Neural progenitor cell (in vitro differentiated cells): ENCODE measurements around the gene DLL1. TPM values are rescaled to one million over a fixed set of nuclear protein-coding genes. Genes with fewer than 3 reads are reported as not detected.
A peak's percentile ranks its signal among the peaks of the same experiment; 100 is the strongest.

Experiments used
- DNase-seq: peaks from one replicate; pipeline ENCODE4 v3.0.0-alpha.2; 2016; ENCODE audit warnings: low spot score
- H2AFZ ChIP-seq: fragments of 200-600 bp; sonication (generic); replicated peaks from 2 replicates; pipeline ENCODE4 v1.6.1; 2016; ENCODE audit warnings: antibody characterized with exemption
- H3F3A ChIP-seq: fragments of 200-600 bp; sonication (generic); 2 replicates; pipeline ENCODE4 v1.6.1; 2016; ENCODE audit warnings: antibody characterized with exemption, low read depth
- H3K27ac ChIP-seq: fragments of 200-600 bp; sonication (generic); 2 replicates; pipeline ENCODE4 v1.5.1; 2016; ENCODE audit warnings: mild to moderate bottlenecking
- H3K27me3 ChIP-seq: fragments of 200-600 bp; sonication (generic); 2 replicates; pipeline ENCODE4 v1.6.1; 2016; ENCODE audit warnings: mild to moderate bottlenecking, moderate library complexity
- H3K36me3 ChIP-seq: fragments of 200-600 bp; sonication (generic); 2 replicates; pipeline ENCODE4 v1.5.1; 2016
- H3K4me1 ChIP-seq: fragments of 200-600 bp; sonication (generic); 2 replicates; pipeline ENCODE4 v1.6.1; 2016; ENCODE audit warnings: mixed run types
- H3K4me2 ChIP-seq: fragments of 200-600 bp; sonication (generic); 2 replicates; pipeline ENCODE4 v1.6.1; 2016
- H3K4me3 ChIP-seq: fragments of 200-600 bp; sonication (generic); 2 replicates; pipeline ENCODE4 v1.5.1; 2016
- H3K79me2 ChIP-seq: fragments of 200-600 bp; sonication (generic); 2 replicates; pipeline ENCODE4 v1.6.1; 2016; ENCODE audit warnings: low read depth
- H3K9ac ChIP-seq: fragments of 200-600 bp; sonication (generic); 2 replicates; pipeline ENCODE4 v1.6.1; 2016
- H3K9me3 ChIP-seq: fragments of 200-600 bp; sonication (generic); 2 replicates; pipeline ENCODE4 v1.5.1; 2016; ENCODE audit warnings: low read depth
- H4K20me1 ChIP-seq: fragments of 200-600 bp; sonication (generic); 2 replicates; pipeline ENCODE4 v1.6.1; 2016; ENCODE audit warnings: low read depth
- H3K27ac Mint-ChIP-seq: 3 replicates; pipeline ENCODE4 v1.8.0; 2021; ENCODE audit warnings: mixed read lengths
- H3K27me3 Mint-ChIP-seq: 2 replicates; pipeline ENCODE4 v1.8.0; 2022; ENCODE audit warnings: low read depth, mild to moderate bottlenecking, inconsistent platforms, moderate library complexity, mixed read lengths; ENCODE audit not compliant: insufficient read depth
- H3K36me3 Mint-ChIP-seq: 3 replicates; pipeline ENCODE4 v1.8.0; 2021; ENCODE audit warnings: mixed read lengths
- H3K4me1 Mint-ChIP-seq: 3 replicates; pipeline ENCODE4 v1.8.0; 2021; ENCODE audit warnings: mixed read lengths
- H3K4me3 Mint-ChIP-seq: 3 replicates; pipeline ENCODE4 v1.8.0; 2021; ENCODE audit warnings: mild to moderate bottlenecking, moderate library complexity, mixed read lengths
- H3K9me3 Mint-ChIP-seq: 3 replicates; pipeline ENCODE4 v1.8.0; 2020; ENCODE audit warnings: mixed read lengths
- CTCF ChIP-seq: fragments of 200-600 bp; sonication (generic); IDR thresholded peaks from 2 replicates; pipeline ENCODE4 v1.5.1; 2017; ENCODE audit warnings: antibody characterized with exemption, mild to moderate bottlenecking
- EZH2 ChIP-seq: fragments of 200-600 bp; sonication (generic); IDR thresholded peaks from 2 replicates; pipeline ENCODE4 v1.6.1; 2017; ENCODE audit warnings: antibody characterized with exemption, mild to moderate bottlenecking, moderate library complexity
- EZH2phosphoT487 ChIP-seq: fragments of 200-600 bp; sonication (generic); IDR thresholded peaks from 2 replicates; pipeline ENCODE4 v1.6.1; 2017; ENCODE audit warnings: antibody characterized with exemption
- total RNA-seq: library from RNA; depleted of rRNA; stranded (reverse); fragments of >200 nt; gene quantifications from 2 replicates; pipeline ENCODE4 v1.2.3, GENCODE V29; 2015; ENCODE audit warnings: low replicate concordance

Gene DLL1
- total RNA-seq, 1 donor from 2014 or later = 35.9 TPM

GRCh38 chr6:170250455-170250854 lies 40.4 kb downstream of the DLL1 start:
- no peaks in the 10 kb centered on the region for H3K9me3 Mint-ChIP-seq
- TF ChIP-seq EZH2phosphoT487 (no peak), EZH2 (no peak), CTCF (no peak)
- no peak overlapping the region for H3K9ac ChIP-seq
- no peaks in the 10 kb centered on the region for H3K36me3 ChIP-seq
- H3F3A ChIP-seq = no peaks in the 10 kb centered on the region
- H4K20me1 ChIP-seq = no peaks in the 10 kb centered on the region
- H3K4me3 ChIP-seq = no peak overlapping the region
- H3K27me3 ChIP-seq = no peaks in the 10 kb centered on the region
- H3K4me1 ChIP-seq = peaks cover 10% of the 10 kb centered on the region
- peak overlapping the region; percentile 9 for H3K4me3 Mint-ChIP-seq
- no peak overlapping the region for H2AFZ ChIP-seq
- peak overlapping the region; percentile 86 for H3K27ac Mint-ChIP-seq
- no peak for DNase-seq
- H3K27me3 Mint-ChIP-seq = peaks cover 22% of the 10 kb centered on the region
- peaks cover 54% of the 10 kb centered on the region for H3K4me1 Mint-ChIP-seq
- H3K36me3 Mint-ChIP-seq = no peaks in the 10 kb centered on the region
- no peak overlapping the region for H3K4me2 ChIP-seq
- no peaks in the 10 kb centered on the region for H3K79me2 ChIP-seq
- no peaks in the 10 kb centered on the region for H3K9me3 ChIP-seq
- no peak overlapping the region for H3K27ac ChIP-seq

- no peak overlapping the region for H3K27ac ChIP-seq
- H4K20me1 ChIP-seq = no peaks in the 10 kb centered on the region
- Mint-ChIP-seq H3K4me1 (peaks cover 60% of the 10 kb centered on the region), H3K27ac (peak overlapping the region; percentile 88), H3K9me3 (no peaks in the 10 kb centered on the region), H3K4me3 (no peak overlapping the region), H3K36me3 (no peaks in the 10 kb centered on the region), H3K27me3 (peaks cover 21% of the 10 kb centered on the region)
- no peak overlapping the region for H2AFZ ChIP-seq
- no peaks in the 10 kb centered on the region for H3K9me3 ChIP-seq
- no peak overlapping the region for H3K9ac ChIP-seq
- no peaks in the 10 kb centered on the region for H3K79me2 ChIP-seq
- no peak for DNase-seq
- no peaks in the 10 kb centered on the region for H3K36me3 ChIP-seq
- no peak overlapping the region for H3K4me3 ChIP-seq
- H3K4me1 ChIP-seq = peaks cover 16% of the 10 kb centered on the region
- H3K4me2 ChIP-seq = no peak overlapping the region
- no peaks in the 10 kb centered on the region for H3K27me3 ChIP-seq
- TF ChIP-seq EZH2 = no peak
- TF ChIP-seq EZH2phosphoT487 = no peak
- TF ChIP-seq CTCF = no peak
- no peaks in the 10 kb centered on the region for H3F3A ChIP-seq
Measured at GRCh38 chr6:170249817-170250216, 41.1 kb downstream of the DLL1 start.

GRCh38 chr6:170248861-170249600 lies 41.8 kb downstream of the DLL1 start:
- Histone ChIP-seq H3K27ac (no peak overlapping the region), H4K20me1 (no peaks in the 10 kb centered on the region), H2AFZ (no peak overlapping the region), H3K9me3 (no peaks in the 10 kb centered on the region), H3K79me2 (no peaks in the 10 kb centered on the region), H3K4me1 (peaks cover 24% of the 10 kb centered on the region), H3K4me3 (no peak overlapping the region), H3K4me2 (no peak overlapping the region), H3K9ac (no peak overlapping the region), H3K36me3 (no peaks in the 10 kb centered on the region), H3K27me3 (no peaks in the 10 kb centered on the region), H3F3A (peaks cover 6% of the 10 kb centered on the region)
- H3K27me3 Mint-ChIP-seq = peaks cover 20% of the 10 kb centered on the region
- H3K4me3 Mint-ChIP-seq = no peak overlapping the region
- H3K9me3 Mint-ChIP-seq = no peaks in the 10 kb centered on the region
- H3K4me1 Mint-ChIP-seq = peaks cover 61% of the 10 kb centered on the region
- TF ChIP-seq EZH2phosphoT487 (no peak), EZH2 (no peak), CTCF (no peak)
- no peaks in the 10 kb centered on the region for H3K36me3 Mint-ChIP-seq
- no peak for DNase-seq
- peak overlapping the region; percentile 88 for H3K27ac Mint-ChIP-seq
